BLaER1 treated with 17β-estradiol and CSF1 and Interleukin-3, amounts not matched to agents 10 nM and 100 nM (cell line): ENCODE measurements around the gene MAPKAPK5.
"Not testable (repeated sequence)": the region's sequence is repeated elsewhere in the genome, so short reads cannot be mapped to it uniquely, and the experiment has no call there.

Experiments used
- H3K27ac ChIP-seq, 11 experiments: shearing (Covaris generic); formaldehyde crosslinking; 2 replicates each; pipeline ENCODE4 v1.8.1; 2022
- H3K27me3 ChIP-seq, 11 experiments: shearing (Covaris generic); formaldehyde crosslinking; 2 replicates each; pipeline ENCODE4 v1.8.1; 2022
- H3K36me3 ChIP-seq, 11 experiments: shearing (Covaris generic); formaldehyde crosslinking; 2 replicates each; pipeline ENCODE4 v1.8.1; 2022
- H3K4me1 ChIP-seq, 10 experiments: shearing (Covaris generic); formaldehyde crosslinking; 2 replicates each; pipeline ENCODE4 v1.8.1; 2022
- H3K4me2 ChIP-seq, 11 experiments: shearing (Covaris generic); formaldehyde crosslinking; 2 replicates each; pipeline ENCODE4 v1.8.1; 2022
- H3K4me3 ChIP-seq, 10 experiments: shearing (Covaris generic); formaldehyde crosslinking; 2 replicates each; pipeline ENCODE4 v1.8.1; 2022
- H3K9ac ChIP-seq, 11 experiments: shearing (Covaris generic); formaldehyde crosslinking; 2 replicates each; pipeline ENCODE4 v1.8.1; 2022
- H3K9me3 ChIP-seq, 11 experiments: shearing (Covaris generic); formaldehyde crosslinking; replicated peaks in 1 of 11; 2 replicates each; pipeline ENCODE4 v1.8.1; 2022
- H4K20me1 ChIP-seq, 11 experiments: shearing (Covaris generic); formaldehyde crosslinking; 2 replicates each; pipeline ENCODE4 v1.8.1; 2022
- Cebpa-rat ChIP-seq, 11 experiments: shearing (Covaris generic); IDR thresholded peaks; 2 replicates each; pipeline ENCODE4 v1.8.1; 2022

MAPKAPK5 gene

DNA sequence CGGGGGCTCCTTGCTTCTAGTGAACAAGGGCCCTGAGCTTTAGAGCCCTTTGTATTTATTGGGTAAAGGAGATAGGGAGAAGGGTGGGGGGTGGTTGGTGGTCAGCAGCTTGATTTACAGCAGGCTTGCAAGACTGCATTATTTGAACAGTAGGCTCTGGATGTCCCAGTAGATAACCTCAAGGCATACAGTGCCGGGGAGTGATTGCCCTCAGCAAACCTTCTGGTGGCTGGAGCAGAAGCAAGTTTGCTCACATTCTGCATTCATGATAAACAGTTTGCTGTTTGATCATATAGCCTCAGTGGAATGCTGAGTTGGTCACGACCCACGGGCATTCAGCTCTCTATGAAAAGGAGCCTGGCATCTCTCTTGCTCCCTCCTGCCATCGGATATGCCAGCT is 16.5 kb upstream of the MAPKAPK5 start:
- Histone ChIP-seq H3K4me1 (peaks cover 0 to 11% (median 10%) of the 10 kb centered on the region in 10 experiments; a peak in 10 of 20 replicates), H3K4me3 (no peak overlapping the region), H4K20me1 (no peaks in the 10 kb centered on the region)

DNA sequence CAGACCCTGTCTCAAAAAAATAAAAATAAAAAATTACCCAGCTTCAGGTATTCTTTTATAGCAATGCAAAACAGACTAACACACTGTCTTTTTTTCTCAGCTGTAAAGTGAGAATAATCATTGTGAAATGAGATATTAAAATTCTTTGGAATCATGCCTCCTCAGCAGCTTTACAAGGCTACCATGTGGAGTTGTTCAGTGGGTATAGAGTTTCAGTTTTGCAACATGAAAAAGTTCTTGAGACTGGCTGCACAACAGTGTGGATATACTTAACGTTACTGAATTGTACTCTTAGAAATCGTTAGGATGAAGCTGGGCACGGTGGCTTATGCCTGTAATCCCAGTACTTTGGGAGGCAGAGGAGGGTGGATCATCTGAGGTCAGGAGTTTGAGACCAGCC is 15.7 kb upstream of the MAPKAPK5 start:
- Histone ChIP-seq H3K4me1 (peaks cover 0 to 11% (median 10%) of the 10 kb centered on the region in 10 experiments; a peak in 10 of 20 replicates), H3K4me3 (no peak overlapping the region), H3K4me2 (no peak overlapping the region), H3K36me3 (no peaks in the 10 kb centered on the region), H3K9ac (no peak overlapping the region), H3K27me3 (no peaks in the 10 kb centered on the region), H3K9me3 (peaks cover 0 to 9% (median 0%) of the 10 kb centered on the region in 11 experiments; a peak in 1 of 22 replicates), H4K20me1 (no peaks in the 10 kb centered on the region), H3K27ac (no peak overlapping the region)
- TF ChIP-seq Cebpa-rat (IDR thresholded peaks at IDR 0.05), result no peak

More for the DNA sequence above, 16.5 kb upstream of the MAPKAPK5 start:
- no peak for TF ChIP-seq Cebpa-rat (IDR thresholded peaks at IDR 0.05)
- Histone ChIP-seq H3K36me3 (no peaks in the 10 kb centered on the region), H3K27ac (no peak overlapping the region), H3K27me3 (no peaks in the 10 kb centered on the region), H3K9me3 (peaks cover 0 to 15% (median 7%) of the 10 kb centered on the region in 11 experiments; a peak in 6 of 22 replicates), H3K9ac (no peak overlapping the region), H3K4me2 (no peak overlapping the region)

DNA sequence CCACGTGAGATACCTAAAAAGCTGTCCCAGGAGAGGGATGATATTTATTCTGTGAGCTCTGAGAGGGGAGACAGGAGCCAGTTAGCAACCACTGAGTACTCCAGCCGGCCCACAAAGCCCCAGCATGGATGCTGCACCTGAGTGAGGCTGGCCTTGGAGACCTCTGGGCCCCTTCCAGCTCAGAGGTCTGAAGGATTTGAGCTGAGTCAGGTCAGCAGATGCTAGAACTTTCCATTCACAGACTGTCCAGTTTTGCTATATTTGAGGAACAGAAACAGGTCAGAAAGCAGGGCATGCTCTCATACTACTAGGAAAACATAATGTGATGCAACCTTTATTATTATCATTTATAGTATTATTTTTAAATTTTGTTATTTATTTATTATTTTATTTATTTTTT is 15.0 kb upstream of the MAPKAPK5 start:
- H3K9ac ChIP-seq, result no peak overlapping the region
- H3K9me3 ChIP-seq, result peaks cover 0 to 9% (median 0%) of the 10 kb centered on the region in 11 experiments; a peak in 1 of 22 replicates
- 0 out of 22 replicates have a peak overlapping the region, but pooled peaks of 1 of the 11 experiments have one; percentile 42 for H3K4me2 ChIP-seq
- H3K4me1 ChIP-seq, result peaks cover 0 to 11% (median 10%) of the 10 kb centered on the region in 10 experiments; a peak in 10 of 20 replicates
- no peak overlapping the region for H3K27ac ChIP-seq
- H3K36me3 ChIP-seq, result no peaks in the 10 kb centered on the region
- H3K27me3 ChIP-seq, result no peaks in the 10 kb centered on the region
- TF ChIP-seq Cebpa-rat (IDR thresholded peaks at IDR 0.05), result no peak
- no peaks in the 10 kb centered on the region for H4K20me1 ChIP-seq
- H3K4me3 ChIP-seq, result no peak overlapping the region

DNA sequence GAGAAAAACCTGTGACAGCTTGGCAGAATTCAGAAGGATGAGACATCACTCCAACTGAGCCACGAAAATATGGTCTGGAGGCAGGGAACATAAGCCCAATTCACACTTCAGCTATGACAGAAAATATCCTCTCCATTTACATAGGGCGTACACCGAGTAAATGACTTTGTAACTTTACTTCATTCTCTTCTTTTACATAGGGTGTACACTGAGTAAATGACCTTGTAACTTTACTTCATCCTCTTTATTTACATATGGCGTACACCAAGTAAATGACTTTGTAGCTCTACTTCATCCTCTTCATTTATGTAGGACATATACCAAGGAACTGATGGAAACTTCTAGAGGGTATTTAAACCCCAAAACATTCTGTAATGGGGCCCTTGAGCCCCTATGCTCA is 14.1 kb upstream of the MAPKAPK5 start:
- H3K27me3 ChIP-seq, result no peaks in the 10 kb centered on the region
- no peaks in the 10 kb centered on the region for H3K36me3 ChIP-seq
- H3K4me2 ChIP-seq, result no peak overlapping the region
- H3K4me1 ChIP-seq, result peaks cover 0 to 11% (median 10%) of the 10 kb centered on the region in 10 experiments; a peak in 10 of 20 replicates
- no peak overlapping the region for H3K9ac ChIP-seq
- H4K20me1 ChIP-seq, result no peaks in the 10 kb centered on the region
- no peak for TF ChIP-seq Cebpa-rat (IDR thresholded peaks at IDR 0.05)
- H3K27ac ChIP-seq, result no peak overlapping the region
- no peak overlapping the region for H3K4me3 ChIP-seq
- H3K9me3 ChIP-seq, result peaks cover 0 to 9% (median 0%) of the 10 kb centered on the region in 11 experiments; a peak in 1 of 22 replicates

DNA sequence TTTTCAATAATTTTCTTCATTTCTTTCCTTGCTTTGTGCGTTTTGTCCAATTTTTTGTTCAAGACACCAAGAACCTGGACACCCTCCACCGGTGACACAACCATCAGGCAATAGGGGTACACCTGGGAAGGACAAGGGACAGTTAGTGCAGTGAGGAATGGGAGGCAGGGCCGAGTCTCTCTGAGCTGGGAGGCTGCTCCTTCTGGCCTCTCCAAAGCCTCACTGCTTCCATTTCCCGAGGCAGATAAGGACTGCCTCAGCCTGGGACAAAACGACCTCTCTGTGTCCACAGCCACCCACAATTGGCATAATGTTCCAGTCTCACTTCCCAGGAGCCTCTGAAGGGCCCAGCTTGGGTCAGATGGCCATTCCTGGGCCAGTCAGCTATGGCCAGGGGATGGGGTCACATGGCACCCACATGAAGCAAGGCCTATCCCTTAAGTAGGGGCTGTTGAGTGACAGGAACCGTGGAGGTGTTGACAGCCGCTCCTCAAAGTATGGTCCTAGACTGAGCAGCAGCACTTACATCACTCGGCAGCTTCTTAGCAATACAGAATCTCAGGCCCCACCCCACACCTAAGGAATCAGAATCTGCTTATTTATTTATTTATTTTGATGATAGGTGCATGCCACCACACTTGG is 13.6 kb upstream of the MAPKAPK5 start:
- Histone ChIP-seq H4K20me1 (no peaks in the 10 kb centered on the region), H3K4me1 (peaks cover 0 to 9% (median 6%) of the 10 kb centered on the region in 10 experiments; a peak in 10 of 20 replicates), H3K36me3 (no peaks in the 10 kb centered on the region), H3K4me2 (no peak overlapping the region), H3K9me3 (peaks cover 0 to 9% (median 0%) of the 10 kb centered on the region in 11 experiments; a peak in 1 of 22 replicates), H3K27me3 (no peaks in the 10 kb centered on the region), H3K27ac (no peak overlapping the region), H3K4me3 (no peak overlapping the region), H3K9ac (no peak overlapping the region)
- TF ChIP-seq Cebpa-rat (IDR thresholded peaks at IDR 0.05), result no peak

DNA sequence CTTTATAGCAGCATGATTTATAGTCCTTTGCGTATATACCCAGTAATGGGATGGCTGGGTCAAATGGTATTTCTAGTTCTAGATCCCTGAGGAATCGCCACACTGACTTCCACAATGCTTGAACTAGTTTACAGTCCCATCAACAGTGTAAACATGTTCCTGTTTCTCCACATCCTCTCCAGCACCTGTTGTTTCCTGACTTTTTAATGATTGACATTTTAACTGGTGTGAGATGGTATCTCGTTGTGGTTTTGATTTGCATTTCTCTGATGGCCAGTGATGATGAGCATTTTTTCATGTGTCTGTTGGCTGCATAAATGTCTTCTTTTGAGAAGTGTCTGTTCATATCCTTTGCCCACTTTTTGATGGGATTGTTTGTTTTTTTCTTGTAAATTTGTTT is 12.4 kb upstream of the MAPKAPK5 start:
- H3K4me1 ChIP-seq, H3K36me3 ChIP-seq, H3K9ac ChIP-seq, H3K9me3 ChIP-seq, H3K27ac ChIP-seq, H3K4me2 ChIP-seq, H4K20me1 ChIP-seq, H3K4me3 ChIP-seq, H3K27me3 ChIP-seq: not testable (repeated sequence)

DNA sequence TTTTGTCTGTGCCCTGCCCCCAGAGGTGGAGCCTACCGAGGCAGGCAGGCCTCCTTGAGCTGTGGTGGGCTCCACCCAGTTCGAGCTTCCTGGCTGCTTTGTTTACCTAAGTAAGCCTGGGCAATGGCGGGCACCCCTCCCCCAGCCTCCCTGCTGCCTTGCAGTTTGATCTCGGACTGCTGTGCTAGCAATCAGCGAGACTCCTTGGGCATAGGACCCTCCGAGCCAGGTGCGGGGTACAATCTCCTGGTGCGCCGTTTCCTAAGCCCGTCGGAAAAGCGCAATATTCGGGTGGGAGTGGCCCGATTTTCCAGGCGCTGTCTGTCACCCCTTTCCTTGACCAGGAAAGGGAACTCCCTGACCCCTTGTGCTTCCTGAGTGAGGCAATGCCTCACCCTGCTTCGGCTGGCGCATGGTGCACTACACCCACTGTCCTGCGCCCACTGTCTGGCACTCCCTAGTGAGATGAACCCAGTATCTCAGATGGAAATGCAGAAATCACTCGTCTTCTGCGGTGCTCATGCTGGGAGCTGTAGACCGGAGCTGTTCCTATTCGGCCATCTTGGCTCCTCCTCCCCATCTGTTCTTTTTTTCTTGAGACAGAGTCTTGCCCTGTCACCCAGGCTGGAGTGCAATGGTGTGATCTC is 7.2 kb upstream of the MAPKAPK5 start:
- Histone ChIP-seq H3K36me3 (peaks cover 8 to 17% (median 15%) of the 10 kb centered on the region in 11 experiments), H4K20me1 (peaks cover 0 to 15% (median 0%) of the 10 kb centered on the region in 11 experiments; a peak in 9 of 22 replicates), H3K4me2 (peak overlapping the region in 3 of 11 experiments; percentile 40 to 53 (median 49); a peak in 7 of 22 replicates), H3K4me1 (peaks cover 4 to 14% (median 10%) of the 10 kb centered on the region in 10 experiments), H3K27ac (peak overlapping the region in 3 of 11 experiments; percentile 37 to 60 (median 57); a peak in 6 of 22 replicates)
- H3K4me3 ChIP-seq, H3K27me3 ChIP-seq, H3K9ac ChIP-seq, H3K9me3 ChIP-seq: not testable (repeated sequence)

DNA sequence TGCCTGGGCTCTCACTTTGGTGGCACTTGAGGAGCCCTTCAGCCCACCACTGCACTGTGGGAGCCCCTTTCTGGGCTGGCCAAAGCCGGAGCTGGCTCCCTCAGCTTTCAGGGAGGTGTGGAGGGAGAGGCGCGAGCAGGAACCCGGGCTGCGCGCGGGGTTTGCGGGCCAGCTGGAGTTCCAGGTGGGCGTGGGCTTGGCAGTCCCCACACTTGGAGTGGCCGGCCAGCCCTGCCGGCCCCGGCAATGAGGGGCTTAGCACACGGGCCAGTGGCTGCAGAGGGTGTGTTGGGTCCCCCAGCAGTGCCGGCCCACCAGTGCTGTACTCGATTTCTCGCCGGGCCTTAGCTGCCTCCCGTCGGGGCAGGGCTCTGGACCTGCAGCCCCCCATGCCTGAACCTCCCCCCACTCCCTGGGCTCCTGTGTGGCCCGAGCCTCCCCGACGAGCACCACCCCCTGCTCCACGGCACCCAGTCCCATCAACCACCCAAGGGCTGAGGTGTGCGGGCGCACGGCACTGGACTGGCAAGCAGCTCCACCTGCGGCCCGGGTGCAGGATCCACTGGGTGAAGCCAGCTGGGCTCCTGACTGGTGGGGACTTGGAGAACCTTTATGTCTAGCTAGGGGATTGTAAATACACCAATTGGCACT is 6.4 kb upstream of the MAPKAPK5 start:
- H3K4me3 ChIP-seq, result not testable (repeated sequence)

DNA sequence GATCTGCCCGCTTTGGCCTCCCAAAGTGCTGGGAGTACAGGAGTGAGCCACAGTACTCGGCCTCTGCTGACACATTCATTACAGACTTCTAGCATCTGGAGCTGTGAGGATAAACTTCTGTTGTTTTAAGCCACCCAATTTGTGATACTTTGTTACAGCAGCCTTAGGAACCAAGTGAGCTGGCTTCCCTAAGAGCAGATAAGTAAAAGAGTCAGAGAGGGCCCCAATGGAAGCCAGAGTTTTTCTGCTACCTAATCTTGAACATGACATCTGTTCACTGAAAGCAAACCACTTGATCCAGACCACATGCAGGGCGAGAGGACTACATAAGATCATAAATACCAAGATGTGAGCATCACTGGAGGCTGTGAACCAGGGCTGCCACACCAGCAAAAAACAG is 3.7 kb upstream of the MAPKAPK5 start:
- TF ChIP-seq Cebpa-rat (IDR thresholded peaks at IDR 0.05), result no peak
- H3K27ac ChIP-seq, result no peak overlapping the region

More for the DNA sequence above, 6.4 kb upstream of the MAPKAPK5 start:
- Histone ChIP-seq H3K4me1 (peaks cover 12 to 22% (median 17%) of the 10 kb centered on the region in 10 experiments), H3K4me2 (0 out of 22 replicates have a peak overlapping the region, but pooled peaks of 1 of the 11 experiments have one; percentile 40), H4K20me1 (peaks cover 0 to 23% (median 0%) of the 10 kb centered on the region in 11 experiments; a peak in 9 of 22 replicates), H3K36me3 (peaks cover 11 to 23% (median 20%) of the 10 kb centered on the region in 11 experiments)
- H3K27me3 ChIP-seq, H3K9me3 ChIP-seq, H3K27ac ChIP-seq, H3K9ac ChIP-seq: not testable (repeated sequence)

More for the DNA sequence above, 3.7 kb upstream of the MAPKAPK5 start:
- H3K4me1 ChIP-seq, result peaks cover 17 to 30% (median 24%) of the 10 kb centered on the region in 10 experiments
- no peak overlapping the region for H3K4me2 ChIP-seq
- no peaks in the 10 kb centered on the region for H3K27me3 ChIP-seq
- H3K36me3 ChIP-seq, result peaks cover 11 to 23% (median 20%) of the 10 kb centered on the region in 11 experiments
- H3K9me3 ChIP-seq, result no peaks in the 10 kb centered on the region
- H3K4me3 ChIP-seq, result no peak overlapping the region
- H3K9ac ChIP-seq, result no peak overlapping the region
- peaks cover 0 to 36% (median 3%) of the 10 kb centered on the region in 11 experiments; a peak in 9 of 22 replicates for H4K20me1 ChIP-seq
